Breast epithelium (tissue), 3 donors: Measurements from ENCODE around the gene TBX15.

Source experiments
- CTCF ChIP-seq, 3 donors: fragments of 450-650 bp; IDR thresholded peaks; one replicate each; pipeline ENCODE4 v1.5.1; 2016 to 2017; ENCODE audit warnings: antibody characterized with exemption in 3 of 3, mild to moderate bottlenecking in 3 of 3, moderate library complexity in 3 of 3
- POLR2AphosphoS5 ChIP-seq, 3 donors: sonication (generic); formaldehyde crosslinking; IDR thresholded peaks; one replicate each; pipeline ENCODE4 v1.6.1; 2017; ENCODE audit warnings: antibody characterized with exemption in 3 of 3

- TF ChIP-seq CTCF (IDR thresholded peaks at IDR 0.05): no peak
- no peak for TF ChIP-seq POLR2AphosphoS5 (IDR thresholded peaks at IDR 0.05)
Measured at GRCh38 chr1:118985640-118986554, 2.2 kb downstream of the TBX15 start.
